Smooth muscle cell of trachea (primary cell): ENCODE results near the gene SLC49A4. TPM values are rescaled to one million over a fixed set of nuclear protein-coding genes. Genes with fewer than 3 reads are reported as not detected.

Source experiments
- total RNA-seq: library from RNA; depleted of rRNA; stranded (reverse); fragments of >200 nt; gene quantifications from 2 replicates; pipeline ENCODE4 v1.2.1, GENCODE V29; 2014

The SLC49A4 gene, protein sequence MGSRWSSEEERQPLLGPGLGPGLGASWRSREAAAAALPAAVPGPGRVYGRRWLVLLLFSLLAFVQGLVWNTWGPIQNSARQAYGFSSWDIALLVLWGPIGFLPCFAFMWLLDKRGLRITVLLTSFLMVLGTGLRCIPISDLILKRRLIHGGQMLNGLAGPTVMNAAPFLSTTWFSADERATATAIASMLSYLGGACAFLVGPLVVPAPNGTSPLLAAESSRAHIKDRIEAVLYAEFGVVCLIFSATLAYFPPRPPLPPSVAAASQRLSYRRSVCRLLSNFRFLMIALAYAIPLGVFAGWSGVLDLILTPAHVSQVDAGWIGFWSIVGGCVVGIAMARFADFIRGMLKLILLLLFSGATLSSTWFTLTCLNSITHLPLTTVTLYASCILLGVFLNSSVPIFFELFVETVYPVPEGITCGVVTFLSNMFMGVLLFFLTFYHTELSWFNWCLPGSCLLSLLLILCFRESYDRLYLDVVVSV
- 21.4 and 25.1 TPM in 2 replicates for total RNA-seq

DNA sequence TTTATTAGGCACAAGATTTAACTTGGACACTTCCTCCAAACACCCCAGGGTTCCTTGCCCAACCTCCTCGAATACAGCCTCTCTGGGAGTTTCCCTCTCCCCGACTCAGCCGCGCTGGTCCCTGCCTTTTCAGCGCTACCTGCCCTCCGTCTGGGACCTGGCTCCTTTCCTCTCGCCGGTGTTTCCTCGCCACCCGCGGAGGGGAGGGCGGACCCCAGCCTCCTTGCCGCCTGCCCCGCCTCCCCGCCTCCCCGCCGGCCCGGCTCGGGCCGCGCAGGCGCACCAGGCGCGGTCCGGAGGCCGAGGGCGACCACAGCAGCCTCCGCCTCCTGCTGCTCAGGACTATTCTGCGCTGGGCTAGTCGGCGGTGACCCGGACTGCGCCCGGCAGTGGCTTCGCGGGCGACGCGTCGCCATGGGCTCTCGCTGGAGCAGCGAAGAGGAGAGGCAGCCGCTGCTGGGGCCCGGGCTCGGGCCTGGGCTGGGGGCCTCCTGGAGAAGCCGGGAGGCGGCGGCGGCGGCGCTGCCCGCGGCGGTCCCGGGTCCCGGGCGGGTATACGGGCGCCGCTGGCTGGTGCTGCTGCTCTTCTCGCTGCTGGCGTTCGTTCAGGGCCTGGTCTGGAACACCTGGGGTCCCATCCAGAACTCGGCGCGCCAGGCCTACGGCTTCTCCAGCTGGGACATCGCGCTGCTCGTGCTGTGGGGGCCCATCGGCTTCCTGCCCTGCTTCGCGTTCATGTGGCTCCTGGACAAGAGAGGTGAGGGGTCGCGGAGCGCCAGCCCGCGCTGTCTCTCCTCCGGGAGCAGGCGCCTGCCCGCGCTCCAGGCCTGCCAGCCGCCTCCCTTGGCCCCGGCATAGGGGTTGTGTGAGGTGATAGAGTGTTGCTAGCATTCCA is at the start of gene SLC49A4:
TSS of gene SLC49A4 (plus strand) at position 291 of the 895 bp plus-strand sequence. CDS start at position 415, 124 bp downstream.

DNA sequence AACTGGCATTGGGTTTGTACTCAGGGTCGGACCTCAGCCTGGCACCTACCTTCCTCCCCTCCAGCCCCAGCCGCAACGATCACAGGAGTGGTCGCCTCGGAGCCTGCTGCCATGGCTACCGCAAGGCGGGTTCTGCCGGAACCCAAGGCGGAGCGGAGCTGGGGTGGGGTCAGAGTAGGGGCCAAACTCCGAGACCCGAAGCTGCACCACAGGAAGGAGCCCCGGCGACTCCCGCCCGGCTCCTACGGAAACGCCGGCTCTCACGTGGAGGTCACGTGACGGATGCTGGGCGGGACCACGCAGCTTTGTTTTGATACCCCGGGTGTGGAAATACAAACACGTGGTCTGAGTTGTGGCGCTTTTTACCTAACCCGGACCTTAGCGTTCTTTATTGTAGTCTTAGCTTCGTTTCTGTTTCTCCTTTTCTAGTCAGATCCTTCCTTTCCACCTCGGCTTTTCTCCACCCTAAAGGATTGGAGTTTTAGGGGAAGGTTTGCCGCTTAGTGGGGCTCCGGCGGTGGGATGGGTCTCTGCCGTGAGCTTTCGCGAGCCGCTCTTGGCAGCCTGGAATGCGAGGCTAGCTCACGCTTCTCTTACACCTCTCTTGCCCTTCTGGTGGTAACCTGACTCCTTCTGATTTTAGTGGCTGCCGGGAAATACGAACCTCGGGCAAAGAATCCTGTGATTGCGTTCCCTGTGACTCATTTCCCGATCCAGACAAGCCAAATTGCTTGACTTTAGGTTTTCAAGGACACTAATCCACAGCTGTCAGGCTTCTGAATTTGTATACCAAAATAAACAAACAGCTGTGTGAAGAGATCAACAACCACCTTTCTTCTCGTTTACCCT is 1.1 kb upstream of the SLC49A4 start, which contains the start of gene HSPBAP1:
TSS of gene HSPBAP1 (minus strand) at position 264 of the 849 bp plus-strand sequence. CDS start at position 113, 151 bp downstream.

Other genes with a start within 250 kb of the SLC49A4 start
- 29.9 and 34.8 TPM in 2 replicates for gene PARP9, start 230.8 kb upstream of the SLC49A4 start, total RNA-seq
- gene DTX3L, start 230.7 kb upstream of the SLC49A4 start, total RNA-seq, result 26.5 and 27.5 TPM in 2 replicates
- 0.17 and 0.87 TPM in 2 replicates for gene PARP15, start 217.4 kb upstream of the SLC49A4 start, total RNA-seq
- gene PARP14, start 114.2 kb upstream of the SLC49A4 start, total RNA-seq, result 56.4 and 63.0 TPM in 2 replicates
- gene HSPBAP1, start 1.2 kb upstream of the SLC49A4 start, total RNA-seq, result 6.8 and 9.1 TPM in 2 replicates
- gene SEMA5B, start 232.7 kb downstream of the SLC49A4 start, total RNA-seq, result not detected in 2 replicates